HL-60 (cell line): ENCODE results near the gene SDK1.

ENCODE experiments used
- CTCF ChIP-seq: IDR thresholded peaks from one replicate; pipeline ENCODE4 v1.5.1; 2011; ENCODE audit warnings: low read length, control low read depth, inconsistent platforms; ENCODE audit not compliant: insufficient read depth
- GABPA ChIP-seq: IDR thresholded peaks from 2 replicates; pipeline ENCODE4 v1.6.1; 2012; ENCODE audit warnings: low read depth
- POLR2AphosphoS5 ChIP-seq: IDR thresholded peaks from 2 replicates; pipeline ENCODE4 v1.6.1; 2012; ENCODE audit warnings: low read depth
- REST ChIP-seq: IDR thresholded peaks from 2 replicates; pipeline ENCODE4 v1.6.1; 2012; ENCODE audit warnings: low read depth; ENCODE audit not compliant: insufficient replicate concordance

GRCh38 chr7:3978839-3979238, 677.8 kb downstream of the SDK1 start:
- TF ChIP-seq CTCF = no peak
- no peak for TF ChIP-seq GABPA
- no peak for TF ChIP-seq REST
- TF ChIP-seq POLR2AphosphoS5 = no peak
